ENCODE results near the gene LCMT2.

Gene LCMT2

DNA sequence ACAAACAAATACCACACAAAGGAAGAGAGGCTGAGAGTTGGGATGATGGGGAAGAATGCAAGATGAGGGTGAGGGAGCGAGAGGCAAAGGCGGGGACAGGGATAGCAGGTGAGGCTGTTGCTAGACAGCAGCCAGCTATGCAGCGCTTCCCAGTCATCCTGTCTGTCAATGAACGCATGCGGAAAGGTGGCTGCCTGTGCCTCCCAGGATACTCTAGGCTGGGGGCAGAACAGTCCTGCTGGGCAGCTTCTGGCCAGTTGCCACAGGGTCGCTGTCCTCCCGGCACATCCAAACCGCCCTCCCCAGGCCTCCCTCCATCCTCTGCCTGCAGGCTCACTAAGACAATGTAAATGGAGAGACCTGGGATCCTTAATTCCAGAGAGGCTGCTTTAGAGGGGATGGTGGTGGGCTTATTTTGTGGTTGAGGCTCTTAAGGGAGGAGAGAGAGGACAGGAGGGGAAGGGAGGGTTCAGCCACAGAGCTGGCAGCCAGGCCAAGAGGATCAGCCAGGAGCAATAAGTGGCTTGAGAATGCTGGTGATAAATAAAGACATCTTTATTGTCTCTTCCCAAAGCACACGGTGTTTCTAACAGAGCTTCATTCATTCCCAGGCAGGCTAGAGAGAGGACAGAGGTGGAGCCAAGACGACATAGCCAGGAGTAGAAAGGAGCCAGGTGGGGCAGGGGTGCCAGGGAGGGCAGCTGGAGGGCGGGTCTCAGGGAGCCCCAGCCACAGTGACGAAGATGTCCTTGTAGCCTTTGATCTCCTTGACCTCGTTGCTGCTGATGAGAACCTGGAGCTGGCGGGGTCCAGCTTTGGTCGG, 54.4 kb downstream of the LCMT2 start:
- DNase-seq, result no peak

DNA sequence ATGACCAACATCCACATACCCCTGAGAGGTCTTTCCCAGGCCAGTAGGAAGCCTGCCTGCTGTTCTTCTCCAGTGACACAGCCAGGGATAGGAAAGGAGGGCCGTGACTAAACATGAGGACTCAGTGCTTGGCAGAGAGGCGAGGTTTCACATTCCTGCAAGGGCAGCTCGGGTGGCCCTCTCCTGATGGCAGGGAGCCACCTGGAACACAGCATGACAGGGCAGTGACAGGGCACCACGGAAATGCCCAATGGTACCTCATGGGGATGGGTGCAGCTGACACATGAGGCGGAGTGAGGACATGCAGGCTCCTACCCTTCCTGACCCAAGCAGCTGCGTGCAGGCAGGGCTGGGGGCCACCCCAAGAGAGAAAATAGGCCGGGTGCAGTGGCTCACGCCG, 56.2 kb downstream of the LCMT2 start:
- DNase-seq, result no peak
